Hepatocyte (in vitro differentiated cells): Measurements from ENCODE around the gene SLC8B1.

Experiments used
- CTCF ChIP-seq: fragments of 200-600 bp; sonication (generic); IDR thresholded peaks from 2 replicates; pipeline ENCODE4 v1.5.1; 2016; ENCODE audit warnings: antibody characterized with exemption, mild to moderate bottlenecking; ENCODE audit not compliant: poor library complexity
- EZH2 ChIP-seq: fragments of 200-600 bp; sonication (generic); IDR thresholded peaks from 2 replicates; pipeline ENCODE4 v1.6.1; 2016; ENCODE audit warnings: antibody characterized with exemption, mild to moderate bottlenecking, borderline replicate concordance
- EZH2phosphoT487 ChIP-seq: fragments of 200-600 bp; sonication (generic); IDR thresholded peaks from one replicate; pipeline ENCODE4 v1.6.1; 2018; ENCODE audit warnings: antibody characterized with exemption, mild to moderate bottlenecking, low read depth, moderate library complexity; ENCODE audit not compliant: unreplicated experiment, severe bottlenecking

- no peak for TF ChIP-seq EZH2
- TF ChIP-seq CTCF: no peak
- TF ChIP-seq EZH2phosphoT487: no peak
Observed at GRCh38 chr12:113305281-113305856, 29.5 kb downstream of the SLC8B1 start.
